Measurements from ENCODE around the gene DIP2C. TPM values are rescaled to one million over a fixed set of nuclear protein-coding genes. Genes with fewer than 3 reads are reported as not detected.

DIP2C gene
- total RNA-seq, 2 experiments from 2014 or later = 2.0 to 2.3 TPM

DNA sequence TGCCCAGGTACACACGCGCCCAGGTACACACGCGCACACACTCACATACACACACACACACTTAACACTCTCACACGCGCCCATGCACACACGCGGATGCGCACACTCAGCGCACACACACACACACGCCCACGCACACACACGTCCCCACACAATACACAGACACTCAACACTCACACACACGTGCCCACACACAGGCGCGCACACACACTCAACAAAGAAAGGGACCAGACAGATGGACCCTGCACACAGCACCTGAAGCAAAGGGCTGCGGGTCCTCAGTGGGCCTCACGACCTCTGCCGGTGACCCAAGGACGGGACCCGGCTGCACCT is 296.8 kb downstream of the DIP2C start:
- DNase-seq = no peak
- no peaks in the 10 kb centered on the region for H3K36me3 Mint-ChIP-seq (ENCODE audit: low read depth)
- ChIA-PET CTCF (no interaction called here), POLR2A (no interaction called here)
- no peaks in the 10 kb centered on the region for H3K27me3 Mint-ChIP-seq
- no peaks in the 10 kb centered on the region for H3K9me3 Mint-ChIP-seq
- no peak overlapping the region for H3K27ac Mint-ChIP-seq
- no peak overlapping the region for H3K4me3 Mint-ChIP-seq
- no peaks in the 10 kb centered on the region for H3K4me1 Mint-ChIP-seq

- no peak for DNase-seq
- POLR2A ChIA-PET = no interaction called here
- Mint-ChIP-seq H3K27me3 (no peaks in the 10 kb centered on the region), H3K9me3 (no peaks in the 10 kb centered on the region), H3K27ac (no peak overlapping the region), H3K36me3 (ENCODE audit: low read depth) (no peaks in the 10 kb centered on the region), H3K4me3 (no peak overlapping the region), H3K4me1 (no peaks in the 10 kb centered on the region)
- CTCF ChIA-PET = interaction anchor here (0.6 kb wide), 1 partner anchor 11 kb away, joined by 3 read pairs; no protein-coding TSS in a partner anchor
Measured at GRCh38 chr10:391847-392704, 297.4 kb downstream of the DIP2C start.

DNA sequence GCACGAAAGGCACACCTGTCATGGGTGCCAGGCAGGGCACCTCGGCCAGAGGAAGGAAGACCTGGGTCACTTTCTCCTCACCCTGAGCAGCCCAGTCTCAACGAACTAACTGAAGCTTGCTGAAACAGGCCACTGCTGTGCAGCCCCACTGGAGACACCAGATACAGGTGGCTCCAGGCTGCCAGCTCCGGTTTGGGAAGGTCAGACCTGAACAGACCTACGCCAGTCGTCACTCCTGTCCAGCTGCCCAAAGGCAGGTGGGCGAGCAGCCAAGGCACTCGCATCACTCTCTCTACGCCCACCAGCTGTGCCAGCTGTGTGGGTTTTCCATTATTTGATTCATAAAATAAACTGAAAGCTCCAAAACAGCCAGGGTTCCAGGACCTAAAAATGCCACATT is 298.2 kb downstream of the DIP2C start:
- no peaks in the 10 kb centered on the region for H3K9me3 Mint-ChIP-seq
- POLR2A ChIA-PET = no interaction called here
- no peak overlapping the region for H3K4me3 Mint-ChIP-seq
- no peaks in the 10 kb centered on the region for H3K36me3 Mint-ChIP-seq (ENCODE audit: low read depth)
- no peaks in the 10 kb centered on the region for H3K27me3 Mint-ChIP-seq
- H3K27ac Mint-ChIP-seq = no peak overlapping the region
- no peak for DNase-seq
- CTCF ChIA-PET = interaction anchor here (0.6 kb wide), 1 partner anchor 10 kb away, joined by 3 read pairs; no protein-coding TSS in a partner anchor
- H3K4me1 Mint-ChIP-seq = no peaks in the 10 kb centered on the region

DNA sequence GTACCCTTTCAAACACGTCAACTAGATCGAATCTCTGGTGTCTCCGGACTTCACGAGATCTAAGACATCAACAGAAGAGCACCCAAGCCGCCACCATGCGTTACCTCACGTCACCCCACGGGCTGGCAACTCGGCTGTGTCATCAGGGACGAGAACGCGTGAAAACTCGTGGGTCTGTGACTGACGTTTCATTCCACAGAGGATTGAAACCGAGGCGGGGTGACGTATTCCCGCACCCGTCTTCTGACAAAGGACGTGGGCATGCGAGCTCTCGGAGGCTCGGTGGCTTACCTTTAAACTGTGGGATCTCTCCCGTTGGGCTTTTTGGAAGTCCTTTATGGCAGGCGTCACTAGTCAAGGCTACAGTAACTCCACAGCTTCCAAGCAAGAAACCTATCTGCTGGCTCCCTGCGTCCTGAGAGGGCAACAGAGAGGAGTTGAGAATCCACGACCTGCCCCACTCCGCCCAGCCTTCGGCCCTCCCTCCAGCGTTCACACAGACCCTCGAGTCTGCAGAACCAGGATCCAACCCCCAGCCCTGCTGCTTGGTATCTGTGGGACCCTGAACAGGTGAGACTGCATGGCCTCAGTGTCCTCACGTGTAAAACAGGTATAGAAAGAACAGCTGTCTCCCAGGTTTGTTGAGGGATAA is 298.9 kb downstream of the DIP2C start:
- Mint-ChIP-seq H3K4me3 (no peak overlapping the region), H3K36me3 (ENCODE audit: low read depth) (no peaks in the 10 kb centered on the region), H3K9me3 (no peaks in the 10 kb centered on the region), H3K4me1 (no peaks in the 10 kb centered on the region), H3K27me3 (no peaks in the 10 kb centered on the region), H3K27ac (no peak overlapping the region)
- CTCF ChIA-PET = no interaction called here
- no peak for DNase-seq
- POLR2A ChIA-PET = no interaction called here

DNA sequence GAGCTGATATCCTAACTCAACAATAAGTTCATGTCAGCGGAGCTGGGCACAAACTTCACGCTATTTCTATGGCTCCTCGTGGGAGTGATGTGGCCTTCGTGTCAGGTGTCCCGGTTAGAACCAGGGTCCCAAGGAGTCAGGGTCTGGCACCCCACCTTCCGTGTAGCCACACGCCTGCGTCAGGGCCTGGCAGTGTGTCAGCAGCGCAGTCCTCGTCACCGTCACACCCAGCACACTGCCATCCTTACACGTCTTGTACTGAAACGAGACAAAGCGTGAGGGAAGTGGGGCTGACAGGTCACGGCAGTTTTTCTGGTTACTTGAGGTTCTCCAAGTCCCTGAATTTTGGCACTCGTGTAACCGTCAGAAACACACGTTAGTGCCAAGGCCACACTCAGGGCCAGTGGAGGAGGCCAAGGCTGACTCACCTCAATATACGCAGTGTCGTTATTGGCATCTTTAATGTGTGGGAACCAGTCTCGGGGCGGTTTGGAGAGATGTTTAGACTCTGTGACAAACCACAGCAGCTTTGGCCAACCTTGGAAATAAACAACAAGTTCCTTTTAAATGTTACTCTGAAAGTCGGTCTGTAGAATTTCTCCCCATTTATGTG is 299.5 kb downstream of the DIP2C start:
- Mint-ChIP-seq H3K4me3 (no peak overlapping the region), H3K27me3 (no peaks in the 10 kb centered on the region), H3K36me3 (ENCODE audit: low read depth) (no peaks in the 10 kb centered on the region), H3K4me1 (no peaks in the 10 kb centered on the region), H3K9me3 (no peaks in the 10 kb centered on the region), H3K27ac (no peak overlapping the region)
- ChIA-PET POLR2A (no interaction called here), CTCF (no interaction called here)
- DNase-seq = no peak

- Mint-ChIP-seq H3K36me3 (ENCODE audit: low read depth) (no peaks in the 10 kb centered on the region), H3K4me3 (no peak overlapping the region), H3K4me1 (no peaks in the 10 kb centered on the region), H3K27ac (no peak overlapping the region), H3K27me3 (no peaks in the 10 kb centered on the region), H3K9me3 (no peaks in the 10 kb centered on the region)
- no peak for DNase-seq
- ChIA-PET POLR2A (no interaction called here), CTCF (no interaction called here)
Measured at GRCh38 chr10:389261-389790, 300.1 kb downstream of the DIP2C start.

- DNase-seq = no peak
- H3K4me1 Mint-ChIP-seq = no peaks in the 10 kb centered on the region
- POLR2A ChIA-PET = no interaction called here
Measured at GRCh38 chr10:388661-389045, 300.8 kb downstream of the DIP2C start.

GRCh38 chr10:387909-388660 is 301.4 kb downstream of the DIP2C start:
- Mint-ChIP-seq H3K36me3 (ENCODE audit: low read depth) (peaks cover 2% of the 10 kb centered on the region), H3K4me1 (no peaks in the 10 kb centered on the region)
- POLR2A ChIA-PET = no interaction called here

More at GRCh38 chr10:388661-389045, 300.8 kb downstream of the DIP2C start:
- Mint-ChIP-seq H3K4me3 (no peak overlapping the region), H3K36me3 (ENCODE audit: low read depth) (peaks cover 2% of the 10 kb centered on the region), H3K27me3 (no peaks in the 10 kb centered on the region), H3K27ac (no peak overlapping the region), H3K9me3 (no peaks in the 10 kb centered on the region)
- CTCF ChIA-PET = no interaction called here

GRCh38 chr10:387593-387891 is 301.9 kb downstream of the DIP2C start:
- H3K36me3 Mint-ChIP-seq (ENCODE audit: low read depth) = peaks cover 2% of the 10 kb centered on the region
- POLR2A ChIA-PET = no interaction called here
- CTCF ChIA-PET = no interaction called here
- no peak overlapping the region for H3K4me3 Mint-ChIP-seq
- no peaks in the 10 kb centered on the region for H3K27me3 Mint-ChIP-seq
- DNase-seq = no peak
- peaks cover 2% of the 10 kb centered on the region for H3K4me1 Mint-ChIP-seq
- H3K27ac Mint-ChIP-seq = no peak overlapping the region
- no peaks in the 10 kb centered on the region for H3K9me3 Mint-ChIP-seq

More at GRCh38 chr10:387909-388660, 301.4 kb downstream of the DIP2C start:
- DNase-seq = no peak
- Mint-ChIP-seq H3K4me3 (no peak overlapping the region), H3K27me3 (no peaks in the 10 kb centered on the region), H3K27ac (no peak overlapping the region), H3K9me3 (no peaks in the 10 kb centered on the region)
- CTCF ChIA-PET = no interaction called here

GRCh38 chr10:386771-387592 is 302.5 kb downstream of the DIP2C start:
- POLR2A ChIA-PET = no interaction called here
- Mint-ChIP-seq H3K4me1 (peaks cover 8% of the 10 kb centered on the region), H3K9me3 (no peaks in the 10 kb centered on the region), H3K36me3 (ENCODE audit: low read depth) (peaks cover 2% of the 10 kb centered on the region), H3K27me3 (no peaks in the 10 kb centered on the region), H3K4me3 (no peak overlapping the region), H3K27ac (no peak overlapping the region)
- no peak for DNase-seq
- CTCF ChIA-PET = interaction anchor here (0.6 kb wide), 1 partner anchor 11 kb away, joined by 3 read pairs; no protein-coding TSS in a partner anchor

DNA sequence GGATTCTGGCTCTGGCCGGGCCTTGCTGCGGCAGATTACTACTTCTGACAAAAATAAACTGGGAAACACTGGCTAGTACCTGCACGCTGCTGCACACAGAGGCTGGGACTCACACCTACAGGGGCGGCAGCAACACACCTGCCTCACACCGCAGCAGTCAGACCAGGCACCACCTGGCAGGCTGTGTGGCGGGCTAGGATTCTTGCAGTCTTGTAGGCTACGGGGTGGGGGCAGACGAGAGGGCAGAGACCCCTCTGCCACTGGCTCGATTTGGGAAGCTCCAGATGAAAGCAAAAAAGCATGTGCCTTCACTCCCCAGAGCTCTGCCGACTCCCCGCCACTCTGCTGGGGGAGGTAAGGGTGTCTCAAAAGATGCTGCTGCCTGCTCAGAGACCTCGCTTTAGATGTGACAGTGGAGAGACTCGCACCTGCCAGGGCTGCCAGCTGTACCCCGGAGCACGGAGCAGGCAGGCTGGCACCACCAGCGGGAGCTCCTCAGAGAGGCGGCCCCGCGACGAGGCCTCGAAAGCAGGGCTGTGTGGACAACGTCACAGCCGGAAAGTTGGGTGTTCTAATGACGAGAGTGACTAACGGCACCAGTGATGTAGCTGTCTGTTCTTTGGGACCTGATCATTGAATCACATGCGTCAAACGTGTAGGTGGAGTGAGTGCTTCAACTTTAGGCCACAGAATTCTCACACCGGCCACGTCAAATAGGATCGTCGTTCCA is 303.7 kb downstream of the DIP2C start:
- no peaks in the 10 kb centered on the region for H3K27me3 Mint-ChIP-seq
- H3K4me1 Mint-ChIP-seq = peaks cover 13% of the 10 kb centered on the region
- no peak overlapping the region for H3K4me3 Mint-ChIP-seq
- H3K27ac Mint-ChIP-seq = no peak overlapping the region
- H3K36me3 Mint-ChIP-seq (ENCODE audit: low read depth) = peaks cover 2% of the 10 kb centered on the region
- ChIA-PET CTCF (no interaction called here), POLR2A (no interaction called here)
- H3K9me3 Mint-ChIP-seq = no peaks in the 10 kb centered on the region
- DNase-seq = no peak

Data from activated CD4-positive, alpha-beta T cell treated with anti-CD3 and anti-CD28 coated beads, Interleukin-2, amount 10 ng/mL, durations not matched to agents 7 days and 5 days (primary cell).